ENCODE data around the gene DNM1L.

DNM1L gene

DNA sequence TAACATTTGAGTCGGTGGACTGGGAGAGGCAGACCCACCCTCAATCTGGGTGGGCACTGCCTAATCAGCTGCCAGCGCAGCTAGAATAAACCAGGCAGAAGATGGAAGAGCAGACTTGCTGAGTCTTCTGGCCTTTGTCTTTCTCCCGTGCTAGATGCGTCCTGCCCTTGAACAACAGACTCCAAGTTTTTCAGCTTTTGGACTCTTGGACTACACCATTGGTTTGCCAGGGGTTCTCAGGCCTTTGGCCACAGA lies 27.2 kb upstream of the DNM1L start:
- H3K4me2 ChIP-seq (ENCODE audit: insufficient read depth, low read length): no peak overlapping the region
- H2AFZ ChIP-seq (ENCODE audit: low read depth, low read length): no peak overlapping the region
- no peak overlapping the region for H3K4me3 ChIP-seq (ENCODE audit: low read depth in 1 of 2, low read length in 2 of 2)
- no peaks in the 10 kb centered on the region for H3K4me1 ChIP-seq (ENCODE audit: insufficient read depth, low read length)
- DNase-seq (no peak), ATAC-seq (ENCODE audit: insufficient read depth, low read depth) (no peak)
- H3K27me3 ChIP-seq (ENCODE audit: insufficient read depth, low read length, poor library complexity): no peaks in the 10 kb centered on the region
- H3K9ac ChIP-seq (ENCODE audit: low read depth, low read length): no peak overlapping the region
- no peaks in the 10 kb centered on the region for H4K20me1 ChIP-seq (ENCODE audit: insufficient read depth, low read length)
- H3K9me3 ChIP-seq (ENCODE audit: insufficient read depth, low read length, severe bottlenecking): no peaks in the 10 kb centered on the region
- no peak overlapping the region for H3K27ac ChIP-seq (ENCODE audit: low read length)
- H3K79me2 ChIP-seq (ENCODE audit: insufficient read depth, low read length): no peaks in the 10 kb centered on the region
- no peaks in the 10 kb centered on the region for H3K36me3 ChIP-seq (ENCODE audit: insufficient read depth, low read length)
- TF ChIP-seq CTCF (IDR thresholded peaks at IDR 0.05; ENCODE audit: borderline replicate concordance, extremely low read depth, low read length, poor library complexity, severe bottlenecking) (no peak), EZH2 (IDR thresholded peaks at IDR 0.05; ENCODE audit: borderline replicate concordance, low read depth, low read length, severe bottlenecking) (no peak)

- H2AFZ ChIP-seq (ENCODE audit: low read depth, low read length): no peak overlapping the region; the same call in 1 of the 2 replicates
- H3K9me3 ChIP-seq (ENCODE audit: insufficient read depth, low read length, severe bottlenecking): no peaks in the 10 kb centered on the region
- ATAC-seq (ENCODE audit: insufficient read depth, low read depth): peak; percentile 29; the same call in 1 of the 3 replicates
- H3K4me2 ChIP-seq (ENCODE audit: insufficient read depth, low read length): no peak overlapping the region
- no peak overlapping the region for H3K4me3 ChIP-seq (ENCODE audit: low read depth in 1 of 2, low read length in 2 of 2)
- no peak overlapping the region for H3K27ac ChIP-seq (ENCODE audit: low read length)
- no peaks in the 10 kb centered on the region for H4K20me1 ChIP-seq (ENCODE audit: insufficient read depth, low read length)
- TF ChIP-seq CTCF (IDR thresholded peaks at IDR 0.05; ENCODE audit: borderline replicate concordance, extremely low read depth, low read length, poor library complexity, severe bottlenecking) (no peak), EZH2 (IDR thresholded peaks at IDR 0.05; ENCODE audit: borderline replicate concordance, low read depth, low read length, severe bottlenecking) (no peak)
- no peak for DNase-seq
- H3K27me3 ChIP-seq (ENCODE audit: insufficient read depth, low read length, poor library complexity): no peaks in the 10 kb centered on the region
- H3K4me1 ChIP-seq (ENCODE audit: insufficient read depth, low read length): peaks cover 13% of the 10 kb centered on the region; the same call in 1 of the 2 replicates
- H3K36me3 ChIP-seq (ENCODE audit: insufficient read depth, low read length): no peaks in the 10 kb centered on the region
- H3K79me2 ChIP-seq (ENCODE audit: insufficient read depth, low read length): no peaks in the 10 kb centered on the region
- no peak overlapping the region for H3K9ac ChIP-seq (ENCODE audit: low read depth, low read length)
These were observed 19.1 kb upstream of the DNM1L start for GRCh38 chr12:32659908-32660440.

DNA sequence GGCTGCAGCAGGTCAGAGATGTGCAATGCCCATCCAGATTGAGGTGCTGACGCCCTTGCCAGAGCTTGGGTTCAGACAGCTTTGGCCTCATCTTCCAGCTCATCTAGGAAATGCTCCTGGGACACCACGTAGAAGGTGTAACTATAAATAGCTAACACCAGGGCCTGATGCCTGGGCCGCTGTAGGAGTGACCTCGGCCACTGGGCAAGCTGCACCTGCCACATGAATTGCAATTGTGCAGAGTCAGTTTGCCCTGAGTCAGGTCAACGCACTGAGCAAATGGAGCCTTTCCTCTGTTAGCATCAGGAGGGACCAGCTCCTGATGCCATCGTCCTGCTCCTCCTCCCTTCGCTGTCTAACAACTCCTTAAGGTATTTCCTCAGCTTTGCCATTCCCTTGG lies 17.4 kb upstream of the DNM1L start:
- Histone ChIP-seq H3K9ac (ENCODE audit: low read depth, low read length) (no peak overlapping the region), H3K4me3 (ENCODE audit: low read depth in 1 of 2, low read length in 2 of 2) (no peak overlapping the region), H3K79me2 (ENCODE audit: insufficient read depth, low read length) (no peaks in the 10 kb centered on the region), H3K27ac (ENCODE audit: low read length) (no peak overlapping the region), H3K36me3 (ENCODE audit: insufficient read depth, low read length) (no peaks in the 10 kb centered on the region), H2AFZ (ENCODE audit: low read depth, low read length) (no peak overlapping the region), H3K27me3 (ENCODE audit: insufficient read depth, low read length, poor library complexity) (no peaks in the 10 kb centered on the region), H4K20me1 (ENCODE audit: insufficient read depth, low read length) (no peaks in the 10 kb centered on the region), H3K9me3 (ENCODE audit: insufficient read depth, low read length, severe bottlenecking) (no peaks in the 10 kb centered on the region), H3K4me2 (ENCODE audit: insufficient read depth, low read length) (no peak overlapping the region), H3K4me1 (ENCODE audit: insufficient read depth, low read length) (peaks cover 13% of the 10 kb centered on the region; the same call in 1 of the 2 replicates)
- TF ChIP-seq CTCF (IDR thresholded peaks at IDR 0.05; ENCODE audit: borderline replicate concordance, extremely low read depth, low read length, poor library complexity, severe bottlenecking) (no peak), EZH2 (IDR thresholded peaks at IDR 0.05; ENCODE audit: borderline replicate concordance, low read depth, low read length, severe bottlenecking) (no peak)
- no peak for ATAC-seq (ENCODE audit: insufficient read depth, low read depth)
- no peak for DNase-seq

GRCh38 chr12:32662665-32663064 lies 16.4 kb upstream of the DNM1L start:
- no peak for ATAC-seq (ENCODE audit: insufficient read depth, low read depth)
- no peak overlapping the region for H3K27ac ChIP-seq (ENCODE audit: low read length)
- no peaks in the 10 kb centered on the region for H3K36me3 ChIP-seq (ENCODE audit: insufficient read depth, low read length)
- no peak overlapping the region for H3K4me2 ChIP-seq (ENCODE audit: insufficient read depth, low read length)
- no peaks in the 10 kb centered on the region for H4K20me1 ChIP-seq (ENCODE audit: insufficient read depth, low read length)
- H3K9me3 ChIP-seq (ENCODE audit: insufficient read depth, low read length, severe bottlenecking): no peaks in the 10 kb centered on the region
- no peaks in the 10 kb centered on the region for H3K27me3 ChIP-seq (ENCODE audit: insufficient read depth, low read length, poor library complexity)
- TF ChIP-seq EZH2 (IDR thresholded peaks at IDR 0.05; ENCODE audit: borderline replicate concordance, low read depth, low read length, severe bottlenecking) (no peak), CTCF (IDR thresholded peaks at IDR 0.05; ENCODE audit: borderline replicate concordance, extremely low read depth, low read length, poor library complexity, severe bottlenecking) (no peak)
- no peak for DNase-seq
- H3K4me3 ChIP-seq (ENCODE audit: low read depth in 1 of 2, low read length in 2 of 2): no peak overlapping the region
- H3K4me1 ChIP-seq (ENCODE audit: insufficient read depth, low read length): peaks cover 13% of the 10 kb centered on the region; the same call in 1 of the 2 replicates
- no peak overlapping the region for H3K9ac ChIP-seq (ENCODE audit: low read depth, low read length)
- peak overlapping the region; percentile 58 for H2AFZ ChIP-seq (ENCODE audit: low read depth, low read length)
- no peaks in the 10 kb centered on the region for H3K79me2 ChIP-seq (ENCODE audit: insufficient read depth, low read length)

Data from DND-41 (cell line).